Endothelial cell of umbilical vein (primary cell): ENCODE data around the gene A1CF. TPM values are rescaled to one million over a fixed set of nuclear protein-coding genes. Genes with fewer than 3 reads are reported as not detected.

ENCODE experiments used
- BruUV-seq: library from RNA; stranded (reverse); fragments of 400-500 nt; replicated peaks from 2 replicates; lab custom pipeline; 2021; lab: Mats Ljungman, UMichigan
- CTCF ChIA-PET: fragments of 300-600, 350-600 bp; sonication (Branson Sonifier 250); formaldehyde crosslinking; loops from one replicate; lab custom pipeline; 2021; ENCODE audit warnings: antibody characterized with exemption, inconsistent platforms; lab: Charles Lee
- POLR2A ChIA-PET: fragments of 300-600, 350-600 bp; sonication (Branson Sonifier 250); formaldehyde crosslinking; loops from one replicate; lab custom pipeline; 2021; ENCODE audit warnings: antibody characterized with exemption, inconsistent platforms; lab: Charles Lee
- DNase-seq: peaks from one replicate; pipeline ENCODE4 v3.0.0-alpha.2; 2011; ENCODE audit warnings: low read depth, low spot score
- FAIRE-seq: peaks from 2 replicates; lab custom pipeline; 2011; peaks lifted over from hg19 to GRCh38; lab: Jason Lieb, UNC
- H2AFZ ChIP-seq: 2 replicates; pipeline ENCODE4 v1.6.0; 2012; ENCODE audit warnings: low read depth, low read length, control low read depth, inconsistent platforms
- H3K27ac ChIP-seq: 2 replicates; pipeline ENCODE4 v1.5.1; 2011; ENCODE audit warnings: low read depth, mild to moderate bottlenecking, control low read depth, low read length, moderate library complexity; ENCODE audit not compliant: insufficient read depth
- H3K27me3 ChIP-seq, 2 experiments: 2 replicates each; pipeline versions ENCODE4 v1.6.0 to v1.6.1; 2011; ENCODE audit warnings: low read length in 2 of 2, mixed read lengths in 1 of 2; ENCODE audit not compliant: control insufficient read depth in 2 of 2, insufficient read depth in 2 of 2
- H3K36me3 ChIP-seq, 2 experiments: 2 replicates in 1 of 2; 3 replicates in 1 of 2; pipeline ENCODE4 v1.5.1; 2011; ENCODE audit warnings: low read length in 2 of 2, mild to moderate bottlenecking in 1 of 2, moderate library complexity in 1 of 2; ENCODE audit not compliant: control insufficient read depth in 2 of 2, insufficient read depth in 2 of 2; ENCODE audit errors: extremely low read depth in 1 of 2
- H3K4me1 ChIP-seq: 3 replicates; pipeline ENCODE4 v1.5.1; 2011; ENCODE audit warnings: mild to moderate bottlenecking, low read length; ENCODE audit not compliant: control insufficient read depth, insufficient read depth; ENCODE audit errors: extremely low read depth
- H3K4me2 ChIP-seq: 2 replicates; pipeline ENCODE4 v1.6.1; 2011; ENCODE audit warnings: low read length, control low read depth, mixed read lengths; ENCODE audit not compliant: insufficient read depth
- H3K4me3 ChIP-seq, 3 experiments: fragments of 200-600 bp in 1 of 3; sonication (generic), shearing (Covaris generic) in 1 of 3; replicated peaks in 1 of 3; 2 replicates each; pipeline ENCODE4 v1.5.1; 2011 to 2016; ENCODE audit warnings: control low read depth in 3 of 3, low read length in 3 of 3, mild to moderate bottlenecking in 2 of 3, inconsistent platforms in 1 of 3, low read depth in 1 of 3, moderate library complexity in 1 of 3; ENCODE audit not compliant: insufficient read depth in 1 of 3
- H3K79me2 ChIP-seq: 2 replicates; pipeline ENCODE4 v1.6.0; 2012; ENCODE audit warnings: low read length, inconsistent platforms; ENCODE audit not compliant: control insufficient read depth, insufficient read depth
- H3K9ac ChIP-seq: replicated peaks from 2 replicates; pipeline ENCODE3; 2011; ENCODE audit warnings: low read length, control low read depth; ENCODE audit not compliant: insufficient read depth; ENCODE audit errors: extremely low read depth
- H3K9me1 ChIP-seq: replicated peaks from 3 replicates; pipeline ENCODE4 v1.6.0; 2011; ENCODE audit warnings: mild to moderate bottlenecking, low read length; ENCODE audit not compliant: control insufficient read depth, insufficient read depth; ENCODE audit errors: extremely low read depth
- H3K9me3 ChIP-seq: replicated peaks from 2 replicates; pipeline ENCODE4 v1.5.1; 2012; ENCODE audit warnings: low read length, inconsistent platforms; ENCODE audit not compliant: control insufficient read depth, insufficient read depth
- H4K20me1 ChIP-seq: replicated peaks from 2 replicates; pipeline ENCODE3; 2011; ENCODE audit warnings: mild to moderate bottlenecking, low read length; ENCODE audit not compliant: control insufficient read depth, insufficient read depth; ENCODE audit errors: extremely low read depth
- EZH2 ChIP-seq: IDR thresholded peaks from 2 replicates; pipeline ENCODE4 v1.6.1; 2012; ENCODE audit warnings: borderline replicate concordance, low read depth, mild to moderate bottlenecking, moderate library complexity, low read length, inconsistent platforms; ENCODE audit not compliant: severe bottlenecking
- FOS ChIP-seq: IDR thresholded peaks from 2 replicates; pipeline ENCODE4 v1.6.1; 2011; ENCODE audit warnings: mild to moderate bottlenecking, low read length, moderate library complexity, borderline replicate concordance; ENCODE audit not compliant: insufficient read depth
- GATA2 ChIP-seq: IDR thresholded peaks from 2 replicates; pipeline ENCODE4 v1.7.0; 2011; ENCODE audit warnings: low read depth, mild to moderate bottlenecking, moderate library complexity, mixed read lengths, low read length; ENCODE audit not compliant: insufficient read length, insufficient read depth
- JUN ChIP-seq: IDR thresholded peaks from 2 replicates; pipeline ENCODE4 v1.6.1; 2011; ENCODE audit warnings: borderline replicate concordance, low read depth; ENCODE audit not compliant: insufficient read length, insufficient read depth
- MYC ChIP-seq: IDR thresholded peaks from one replicate; pipeline ENCODE4 v1.6.1; 2011; ENCODE audit warnings: mild to moderate bottlenecking, low read depth, low read length
- POLR2A ChIP-seq: IDR thresholded peaks from 2 replicates; pipeline ENCODE4 v1.6.1; 2012; ENCODE audit warnings: low read depth, mild to moderate bottlenecking, control low read depth, low read length
- POLR2AphosphoS5 ChIP-seq: IDR thresholded peaks from 2 replicates; pipeline ENCODE4 v1.6.1; 2012; ENCODE audit warnings: low read depth, mild to moderate bottlenecking, control low read depth, low read length, moderate library complexity; ENCODE audit not compliant: insufficient read depth
- dilution Hi-C: fragments of 300-500 bp; cut with MboI; formaldehyde crosslinking; loops from one replicate; pipeline ENCODE4 v1.15.0; 2019; ENCODE audit warnings: low sequenced_read_pairs; ENCODE audit not compliant: extremely low pct_ligation_motif_present
- intact Hi-C: fragments of 100-400 bp; cut with micrococcal nuclease; formaldehyde crosslinking; loops from one replicate; pipeline ENCODE4 v1.10.0; 2022
- polyA plus RNA-seq, 4 experiments: library from polyadenylated mRNA; depleted of rRNA in 3 of 4; stranded (reverse) in 3 of 4; unstranded in 1 of 4; fragments of >200 nt; gene quantifications; 2 replicates each; pipeline versions ENCODE4 v1.2.1 to v1.2.3, GENCODE V29; 2011 to 2012; ENCODE audit warnings: missing spikeins in 1 of 4
- total RNA-seq: library from RNA; stranded (reverse); gene quantifications from 2 replicates; pipeline ENCODE4 v1.2.3, GENCODE V29; 2021
- TF ChIP-seq, protein P1 (sequence below), 2 donors: IDR thresholded peaks; 1 replicate in 1 of 2; 2 replicates in 1 of 2; pipeline ENCODE4 v1.5.1; 2011; ENCODE audit warnings: low read length in 2 of 2, mild to moderate bottlenecking in 2 of 2, moderate library complexity in 2 of 2, control low read depth in 1 of 2, inconsistent platforms in 1 of 2, low read depth in 1 of 2; ENCODE audit not compliant: insufficient read depth in 1 of 2; ENCODE audit errors: extremely low read depth in 1 of 2
- TF ChIP-seq, protein P2 (sequence below): IDR thresholded peaks from 2 replicates; pipeline ENCODE4 v1.6.1; 2011; ENCODE audit not compliant: insufficient read depth, insufficient read length

A1CF gene
- total and polyA plus RNA-seq, 2 donors (not counting 3 experiments of a cell fraction or from before 2014, with no cell fraction given): not detected

DNA sequence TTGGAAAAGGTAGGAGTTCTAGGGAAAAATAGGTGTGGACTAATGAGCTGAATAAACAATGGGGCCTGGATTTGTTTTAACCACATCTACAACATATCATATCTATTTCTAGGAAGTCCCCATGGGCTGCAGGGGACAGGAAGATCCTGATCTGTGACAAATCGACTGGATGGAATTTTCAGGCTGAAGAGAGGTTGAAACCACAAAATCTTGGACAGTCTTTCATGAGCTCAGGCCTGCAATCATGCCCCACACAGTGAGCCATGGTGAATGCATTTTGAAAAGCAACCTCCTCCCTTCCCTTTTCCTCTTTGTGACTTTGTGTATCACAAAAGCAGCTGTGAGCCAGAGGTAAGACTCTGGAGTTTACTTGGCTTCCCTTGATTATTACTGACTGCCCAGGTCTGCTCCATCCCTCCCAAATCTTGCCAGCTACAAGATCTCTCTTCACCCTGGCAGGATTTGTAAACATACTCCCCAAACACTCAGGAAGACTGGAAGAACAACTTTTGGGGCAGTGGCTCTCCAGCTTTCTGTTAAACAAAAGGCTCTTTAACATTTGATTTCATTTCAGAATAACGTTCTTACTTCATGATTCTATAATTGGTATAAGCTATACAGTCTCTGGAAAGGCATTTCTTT lies 79.3 kb downstream of the A1CF start:
- Histone ChIP-seq H3K27ac (no peak overlapping the region), H3K9me1 (no peaks in the 10 kb centered on the region), H3K79me2 (no peaks in the 10 kb centered on the region), H3K36me3 (no peaks in the 10 kb centered on the region), H3K9ac (no peak overlapping the region), H3K27me3 (peaks cover 2 to 18% of the 10 kb centered on the region in 2 experiments), H3K4me3 (no peak overlapping the region), H3K9me3 (no peaks in the 10 kb centered on the region), H3K4me2 (no peak overlapping the region), H4K20me1 (no peaks in the 10 kb centered on the region), H2AFZ (no peak overlapping the region), H3K4me1 (no peaks in the 10 kb centered on the region)
- DNase-seq (no peak), FAIRE-seq (no peak)
- BruUV-seq: no TSS peak
- intact Hi-C loops: no loop called here
- POLR2A ChIA-PET: no interaction called here
- dilution Hi-C loops: no loop called here
- no peak for TF ChIP-seq EZH2
- no peak for TF ChIP-seq MYC
- TF ChIP-seq, protein P1, sequence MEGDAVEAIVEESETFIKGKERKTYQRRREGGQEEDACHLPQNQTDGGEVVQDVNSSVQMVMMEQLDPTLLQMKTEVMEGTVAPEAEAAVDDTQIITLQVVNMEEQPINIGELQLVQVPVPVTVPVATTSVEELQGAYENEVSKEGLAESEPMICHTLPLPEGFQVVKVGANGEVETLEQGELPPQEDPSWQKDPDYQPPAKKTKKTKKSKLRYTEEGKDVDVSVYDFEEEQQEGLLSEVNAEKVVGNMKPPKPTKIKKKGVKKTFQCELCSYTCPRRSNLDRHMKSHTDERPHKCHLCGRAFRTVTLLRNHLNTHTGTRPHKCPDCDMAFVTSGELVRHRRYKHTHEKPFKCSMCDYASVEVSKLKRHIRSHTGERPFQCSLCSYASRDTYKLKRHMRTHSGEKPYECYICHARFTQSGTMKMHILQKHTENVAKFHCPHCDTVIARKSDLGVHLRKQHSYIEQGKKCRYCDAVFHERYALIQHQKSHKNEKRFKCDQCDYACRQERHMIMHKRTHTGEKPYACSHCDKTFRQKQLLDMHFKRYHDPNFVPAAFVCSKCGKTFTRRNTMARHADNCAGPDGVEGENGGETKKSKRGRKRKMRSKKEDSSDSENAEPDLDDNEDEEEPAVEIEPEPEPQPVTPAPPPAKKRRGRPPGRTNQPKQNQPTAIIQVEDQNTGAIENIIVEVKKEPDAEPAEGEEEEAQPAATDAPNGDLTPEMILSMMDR (IDR thresholded peaks at IDR 0.05; ENCODE audit: extremely low read depth in 1 of 2, insufficient read depth in 1 of 2, low read depth in 1 of 2, low read length in 2 of 2): no peak
- no peak for TF ChIP-seq POLR2A
- TF ChIP-seq, protein P2, sequence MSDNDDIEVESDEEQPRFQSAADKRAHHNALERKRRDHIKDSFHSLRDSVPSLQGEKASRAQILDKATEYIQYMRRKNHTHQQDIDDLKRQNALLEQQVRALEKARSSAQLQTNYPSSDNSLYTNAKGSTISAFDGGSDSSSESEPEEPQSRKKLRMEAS: no peak
- no peak for TF ChIP-seq FOS
- TF ChIP-seq JUN: no peak
- TF ChIP-seq GATA2: no peak
- TF ChIP-seq POLR2AphosphoS5: no peak
- CTCF ChIA-PET: interaction anchor here (2.4 kb wide), 1 partner anchor 17 kb away, joined by 12 read pairs; no protein-coding TSS in a partner anchor
